ENCODE results near the gene EID3. TPM values are rescaled to one million over a fixed set of nuclear protein-coding genes. Genes with fewer than 3 reads are reported as not detected.

Gene EID3
- total and polyA plus RNA-seq, 8 donors: 1.6 to 78.1 (median 19.5) TPM

- intact Hi-C loops (cut with DNase I; ENCODE audit: low total_unique reads): no loop called here
- 90 to 99% (median 95%) methylated on average over 4 of the region's 4 CpGs for WGBS, 5 donors
Measured at GRCh38 chr12:104274811-104275210, 28.7 kb upstream of the EID3 start.

GRCh38 chr12:104275689-104276088 is 27.9 kb upstream of the EID3 start:
- Histone ChIP-seq H3K4me1 (peaks cover 0 to 34% (median 6%) of the 10 kb centered on the region in 4 donors), H3K4me3 (peak overlapping the region in 2 of 4 donors; percentile 7 to 16), H3K27ac (peak overlapping the region; percentile 42 to 77 (median 67)), H3K9me3 (no peaks in the 10 kb centered on the region), H3K27me3 (no peaks in the 10 kb centered on the region), H3K36me3 (no peaks in the 10 kb centered on the region)
- intact Hi-C loops (cut with DNase I; ENCODE audit: low total_unique reads): no loop called here
- 41 to 57% (median 48%) methylated on average over 5 of the region's 5 CpGs for WGBS, 5 donors
- no peak for DNase-seq
- no peak for TF ChIP-seq EP300 (IDR thresholded peaks at IDR 0.05)
- no peak for TF ChIP-seq CTCF (IDR thresholded peaks at IDR 0.05)
- no peak for TF ChIP-seq POLR2A (IDR thresholded peaks at IDR 0.05)

More at GRCh38 chr12:104274811-104275210, 28.7 kb upstream of the EID3 start:
- Histone ChIP-seq H3K4me1 (peaks cover 0 to 25% (median 0%) of the 10 kb centered on the region in 4 donors), H3K4me3 (no peak overlapping the region), H3K9me3 (no peaks in the 10 kb centered on the region), H3K27me3 (no peaks in the 10 kb centered on the region), H3K36me3 (no peaks in the 10 kb centered on the region), H3K27ac (no peak overlapping the region)
- TF ChIP-seq POLR2AphosphoS5 (IDR thresholded peaks at IDR 0.05) (no peak), CTCF (IDR thresholded peaks at IDR 0.05) (no peak), POLR2A (IDR thresholded peaks at IDR 0.05) (no peak), EP300 (IDR thresholded peaks at IDR 0.05) (no peak)
- DNase-seq: no peak

- Histone ChIP-seq H3K9me3 (no peaks in the 10 kb centered on the region), H3K27ac (peak overlapping the region; percentile 42 to 77 (median 67)), H3K4me3 (peak overlapping the region; percentile 7 to 20 (median 16)), H3K4me1 (peaks cover 0 to 35% (median 7%) of the 10 kb centered on the region in 4 donors), H3K27me3 (no peaks in the 10 kb centered on the region), H3K36me3 (no peaks in the 10 kb centered on the region)
- no peak for TF ChIP-seq EP300 (IDR thresholded peaks at IDR 0.05)
- no peak for TF ChIP-seq CTCF (IDR thresholded peaks at IDR 0.05)
- no peak for TF ChIP-seq POLR2AphosphoS5 (IDR thresholded peaks at IDR 0.05)
- TF ChIP-seq POLR2A (IDR thresholded peaks at IDR 0.05): no peak
- no peak for DNase-seq
- intact Hi-C loops (cut with DNase I; ENCODE audit: low total_unique reads): no loop called here
- 45 to 71% (median 63%) methylated on average over 8 of the region's 8 CpGs for WGBS, 5 donors
Measured at GRCh38 chr12:104276273-104277131, 27.0 kb upstream of the EID3 start.

GRCh38 chr12:104279164-104279563 is 24.4 kb upstream of the EID3 start:
- Histone ChIP-seq H3K4me3 (no peak overlapping the region), H3K9me3 (no peaks in the 10 kb centered on the region), H3K4me1 (peaks cover 0 to 30% (median 7%) of the 10 kb centered on the region in 4 donors), H3K27ac (no peak overlapping the region), H3K27me3 (no peaks in the 10 kb centered on the region), H3K36me3 (no peaks in the 10 kb centered on the region)
- intact Hi-C loops (cut with DNase I; ENCODE audit: low total_unique reads): no loop called here
- TF ChIP-seq POLR2AphosphoS5 (IDR thresholded peaks at IDR 0.05): no peak
- no peak for TF ChIP-seq CTCF (IDR thresholded peaks at IDR 0.05)
- no peak for TF ChIP-seq EP300 (IDR thresholded peaks at IDR 0.05)
- no peak for DNase-seq
